Mesothelial cell of epicardium (in vitro differentiated cells): ENCODE data around the gene PTDSS2. TPM values are rescaled to one million over a fixed set of nuclear protein-coding genes. Genes with fewer than 3 reads are reported as not detected.
"Not testable (repeated sequence)": the region's sequence is repeated elsewhere in the genome, so short reads cannot be mapped to it uniquely, and the experiment has no call there.

ENCODE experiments used
- DNase-seq, 2 experiments: peaks; one replicate each; pipeline ENCODE4 v3.0.0; 2021; ENCODE audit warnings: low spot score in 2 of 2; ENCODE audit not compliant: unreplicated experiment in 2 of 2
- H3K27ac Mint-ChIP-seq: 2 replicates; pipeline ENCODE4 v1.8.0; 2021; ENCODE audit warnings: mixed read lengths
- H3K27me3 Mint-ChIP-seq: 2 replicates; pipeline ENCODE4 v1.8.0; 2021; ENCODE audit warnings: low read depth, mixed read lengths
- H3K36me3 Mint-ChIP-seq: 2 replicates; pipeline ENCODE4 v1.8.0; 2021; ENCODE audit warnings: mixed read lengths
- H3K4me1 Mint-ChIP-seq: 2 replicates; pipeline ENCODE4 v1.8.0; 2021; ENCODE audit warnings: mixed read lengths
- H3K4me3 Mint-ChIP-seq: 2 replicates; pipeline ENCODE4 v1.8.0; 2021; ENCODE audit warnings: mild to moderate bottlenecking, moderate library complexity, mixed read lengths
- H3K9me3 Mint-ChIP-seq: 2 replicates; pipeline ENCODE4 v1.8.0; 2021; ENCODE audit warnings: mixed read lengths
- total RNA-seq: library from RNA; stranded (reverse); gene quantifications from 3 replicates; pipeline ENCODE4 v1.2.1, GENCODE V29; 2021
- TF ChIP-seq, protein P1 (sequence below): fragments of 200-600 bp; sonication (generic); IDR thresholded peaks from one replicate; pipeline ENCODE4 v1.5.0; 2021; ENCODE audit warnings: antibody characterized with exemption; ENCODE audit not compliant: unreplicated experiment

The PTDSS2 gene
- total RNA-seq, 1 donor from 2014 or later, result 49.7 TPM

DNA sequence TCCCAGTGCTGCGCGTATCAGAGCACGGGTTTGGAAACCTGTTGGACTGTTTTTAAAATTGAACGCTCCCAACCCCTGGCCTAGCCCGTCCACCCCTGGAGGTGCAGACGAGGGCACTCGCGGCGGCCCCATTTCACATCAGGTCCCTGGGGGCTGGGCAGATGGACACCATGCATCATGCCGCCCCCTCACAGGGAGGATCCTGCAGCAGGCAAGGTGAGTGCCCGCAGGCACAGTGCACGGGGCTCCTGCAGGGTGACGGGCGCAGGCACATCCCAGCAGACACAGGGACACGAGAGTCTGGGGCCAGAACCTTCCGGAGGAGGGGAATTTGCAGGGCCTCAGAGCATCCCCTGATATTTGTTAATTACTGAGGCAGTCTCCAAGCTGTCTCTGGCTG is 15.6 kb upstream of the PTDSS2 start:
- Mint-ChIP-seq H3K27ac (no peak overlapping the region), H3K36me3 (no peaks in the 10 kb centered on the region), H3K9me3 (peaks cover 5% of the 10 kb centered on the region), H3K4me3 (no peak overlapping the region), H3K27me3 (no peaks in the 10 kb centered on the region), H3K4me1 (no peaks in the 10 kb centered on the region)
- DNase-seq, result no peak
- TF ChIP-seq, protein P1, sequence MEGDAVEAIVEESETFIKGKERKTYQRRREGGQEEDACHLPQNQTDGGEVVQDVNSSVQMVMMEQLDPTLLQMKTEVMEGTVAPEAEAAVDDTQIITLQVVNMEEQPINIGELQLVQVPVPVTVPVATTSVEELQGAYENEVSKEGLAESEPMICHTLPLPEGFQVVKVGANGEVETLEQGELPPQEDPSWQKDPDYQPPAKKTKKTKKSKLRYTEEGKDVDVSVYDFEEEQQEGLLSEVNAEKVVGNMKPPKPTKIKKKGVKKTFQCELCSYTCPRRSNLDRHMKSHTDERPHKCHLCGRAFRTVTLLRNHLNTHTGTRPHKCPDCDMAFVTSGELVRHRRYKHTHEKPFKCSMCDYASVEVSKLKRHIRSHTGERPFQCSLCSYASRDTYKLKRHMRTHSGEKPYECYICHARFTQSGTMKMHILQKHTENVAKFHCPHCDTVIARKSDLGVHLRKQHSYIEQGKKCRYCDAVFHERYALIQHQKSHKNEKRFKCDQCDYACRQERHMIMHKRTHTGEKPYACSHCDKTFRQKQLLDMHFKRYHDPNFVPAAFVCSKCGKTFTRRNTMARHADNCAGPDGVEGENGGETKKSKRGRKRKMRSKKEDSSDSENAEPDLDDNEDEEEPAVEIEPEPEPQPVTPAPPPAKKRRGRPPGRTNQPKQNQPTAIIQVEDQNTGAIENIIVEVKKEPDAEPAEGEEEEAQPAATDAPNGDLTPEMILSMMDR, result no peak

- H3K4me1 Mint-ChIP-seq, H3K36me3 Mint-ChIP-seq, DNase-seq, H3K9me3 Mint-ChIP-seq, H3K27me3 Mint-ChIP-seq, H3K4me3 Mint-ChIP-seq, H3K27ac Mint-ChIP-seq: not testable (repeated sequence)
These were observed 14.9 kb upstream of the PTDSS2 start for GRCh38 chr11:434999-435740.

- Mint-ChIP-seq H3K27me3 (no peaks in the 10 kb centered on the region), H3K9me3 (peaks cover 5% of the 10 kb centered on the region), H3K4me3 (no peak overlapping the region), H3K36me3 (no peaks in the 10 kb centered on the region), H3K4me1 (peaks cover 2% of the 10 kb centered on the region), H3K27ac (no peak overlapping the region)
- no peak for DNase-seq
- TF ChIP-seq, protein P1, result no peak
These were observed 12.7 kb upstream of the PTDSS2 start for GRCh38 chr11:437228-437870.

- peaks cover 2% of the 10 kb centered on the region for H3K4me1 Mint-ChIP-seq
- no peak overlapping the region for H3K4me3 Mint-ChIP-seq
- H3K9me3 Mint-ChIP-seq, result peaks cover 5% of the 10 kb centered on the region
- TF ChIP-seq, protein P1, result no peak
- no peaks in the 10 kb centered on the region for H3K27me3 Mint-ChIP-seq
- no peaks in the 10 kb centered on the region for H3K36me3 Mint-ChIP-seq
- H3K27ac Mint-ChIP-seq, result no peak overlapping the region
- no peak for DNase-seq
These were observed 11.8 kb upstream of the PTDSS2 start for GRCh38 chr11:438101-438844.

GRCh38 chr11:439315-440064 is 10.6 kb upstream of the PTDSS2 start:
- no peak for DNase-seq
- Mint-ChIP-seq H3K27me3 (no peaks in the 10 kb centered on the region), H3K9me3 (peaks cover 5% of the 10 kb centered on the region)

More at GRCh38 chr11:439315-440064, 10.6 kb upstream of the PTDSS2 start:
- peaks cover 5% of the 10 kb centered on the region for H3K4me1 Mint-ChIP-seq
- H3K27ac Mint-ChIP-seq, result no peak overlapping the region
- TF ChIP-seq, protein P1, result no peak
- no peak overlapping the region for H3K4me3 Mint-ChIP-seq
- no peaks in the 10 kb centered on the region for H3K36me3 Mint-ChIP-seq
